Left renal cortex interstitium (tissue), 4 donors: ENCODE results near the gene COX11. TPM values are rescaled to one million over a fixed set of nuclear protein-coding genes. Genes with fewer than 3 reads are reported as not detected.

Source experiments
- polyA plus RNA-seq, 4 donors: library from polyadenylated mRNA; unstranded; fragments of 120-200 nt; gene quantifications; one replicate each; pipeline ENCODE4 v1.2.1, GENCODE V29; 2013; ENCODE audit not compliant: insufficient read length in 4 of 4

The COX11 gene
- polyA plus RNA-seq, 4 donors = 79.2 to 130 (median 95.7) TPM

Other genes with a start within 250 kb of the COX11 start
- gene TOM1L1, start 67.8 kb downstream of the COX11 start, polyA plus RNA-seq = 100 to 1,000 TPM in 1 of 4 donors, 10 to 100 TPM in 3; 83.5 to 110 (median 96.8) TPM
- 10 to 100 TPM; 13.8 to 20.6 (median 18.8) TPM for gene STXBP4, start 111 bp upstream of the COX11 start, polyA plus RNA-seq